Melanocyte of skin (primary cell): ENCODE results near the gene RET. TPM values are rescaled to one million over a fixed set of nuclear protein-coding genes. Genes with fewer than 3 reads are reported as not detected.

Source experiments
- total RNA-seq, 2 donors: library from RNA; depleted of rRNA; stranded (reverse); fragments of >200 nt; gene quantifications; 2 replicates each; pipeline ENCODE4 v1.2.3, GENCODE V29; 2012

Gene RET
- under 1 TPM; 0.33 to 0.34 TPM for total RNA-seq

GRCh38 chr10:43076876-43077420, at the start of gene RET:
Gene RET, plus strand, starts transcription at chr10:43077069. Its CDS starts 190 bp downstream, at chr10:43077259.

GRCh38 chr10:43138021-43138756, 61.3 kb downstream of the RET start, which contains the start of gene CSGALNACT2:
Gene CSGALNACT2, plus strand, starts transcription at chr10:43138445. Its CDS starts 16,705 bp downstream, at chr10:43155150.

Other genes starting within 250 kb of the RET start
- 1 to 10 TPM; 3.8 to 5.7 TPM for gene CSGALNACT2, start 61.4 kb downstream of the RET start, total RNA-seq
- under 1 TPM in 1 of 2 donors, not detected in 1; under 0.01 TPM for gene RASGEF1A, start 190.0 kb downstream of the RET start, total RNA-seq